GM19240 (cell line): ENCODE measurements around the gene TACC2.

Source experiments
- DNase-seq: peaks from one replicate; pipeline ENCODE4 v3.0.0; 2011; ENCODE audit warnings: low spot score; ENCODE audit not compliant: insufficient read length

TACC2 gene

GRCh38 chr10:122291739-122292138 is 302.8 kb downstream of the TACC2 start:
- no peak for DNase-seq

GRCh38 chr10:122292376-122292775 is 303.4 kb downstream of the TACC2 start:
- DNase-seq, result no peak

GRCh38 chr10:122293156-122293960 is 304.4 kb downstream of the TACC2 start:
- no peak for DNase-seq

- DNase-seq, result no peak
These were observed 305.0 kb downstream of the TACC2 start for GRCh38 chr10:122293961-122294380.

- no peak for DNase-seq
These were observed 305.8 kb downstream of the TACC2 start for GRCh38 chr10:122294511-122295450.

- no peak for DNase-seq
These were observed 306.5 kb downstream of the TACC2 start for GRCh38 chr10:122295451-122295809.

GRCh38 chr10:122296363-122297120 is 307.6 kb downstream of the TACC2 start:
- no peak for DNase-seq

- DNase-seq, result no peak
These were observed 308.6 kb downstream of the TACC2 start for GRCh38 chr10:122297583-122297982.

GRCh38 chr10:122298206-122298597 is 309.2 kb downstream of the TACC2 start:
- DNase-seq, result no peak

GRCh38 chr10:122298598-122299301 is 309.8 kb downstream of the TACC2 start:
- peak; percentile 46 for DNase-seq

- DNase-seq, result no peak
These were observed 310.6 kb downstream of the TACC2 start for GRCh38 chr10:122299423-122300075.

GRCh38 chr10:122301055-122301810 is 312.3 kb downstream of the TACC2 start:
- no peak for DNase-seq

GRCh38 chr10:122301811-122302115 is 312.8 kb downstream of the TACC2 start:
- DNase-seq, result no peak

GRCh38 chr10:122302315-122302714 is 313.4 kb downstream of the TACC2 start:
- no peak for DNase-seq

GRCh38 chr10:122303271-122304053 is 314.5 kb downstream of the TACC2 start:
- no peak for DNase-seq
